H1 (cell line): ENCODE results near the gene ST6GALNAC5. TPM values are rescaled to one million over a fixed set of nuclear protein-coding genes. Genes with fewer than 3 reads are reported as not detected.

Experiments used
- CTCF ChIA-PET: fragments of 300-600 bp; sonication (Branson Sonifier 250); formaldehyde crosslinking; loops from one replicate; lab custom pipeline; 2021; ENCODE audit not compliant: partially characterized antibody; lab: Charles Lee
- POLR2A ChIA-PET: fragments of 300-600 bp; sonication (Branson Sonifier 250); formaldehyde crosslinking; loops from one replicate; lab custom pipeline; 2021; ENCODE audit warnings: inconsistent platforms; ENCODE audit not compliant: partially characterized antibody; lab: Charles Lee
- DNase-seq, 2 experiments: peaks; one replicate each; pipeline versions ENCODE4 v3.0.0 to v3.0.0-alpha.2; 2010 to 2022; ENCODE audit warnings: low spot score in 2 of 2, low read depth in 1 of 2, mixed read lengths in 1 of 2
- FAIRE-seq: peaks from 2 replicates; lab custom pipeline; 2011; peaks lifted over from hg19 to GRCh38; lab: Jason Lieb, UNC
- H2AFZ ChIP-seq: 2 replicates; pipeline ENCODE4 v1.8.1; 2012; ENCODE audit warnings: low read length, inconsistent platforms
- H2AK5ac ChIP-seq: 2 replicates; pipeline ENCODE4 v1.6.1; 2013; ENCODE audit warnings: low read depth, low read length
- H2BK120ac ChIP-seq: replicated peaks from 2 replicates; pipeline ENCODE3; 2013; ENCODE audit warnings: low read depth, low read length, inconsistent platforms
- H2BK12ac ChIP-seq: 2 replicates; pipeline ENCODE4 v1.6.1; 2013; ENCODE audit warnings: low read depth, low read length
- H2BK15ac ChIP-seq: 2 replicates; pipeline ENCODE4 v1.6.1; 2013; ENCODE audit warnings: low read length
- H2BK20ac ChIP-seq: 2 replicates; pipeline ENCODE4 v1.6.1; 2013; ENCODE audit warnings: low read length
- H2BK5ac ChIP-seq: 2 replicates; pipeline ENCODE4 v1.6.1; 2013; ENCODE audit warnings: low read depth, low read length
- H3K14ac ChIP-seq: 2 replicates; pipeline ENCODE4 v1.6.1; 2013; ENCODE audit warnings: inconsistent platforms; ENCODE audit not compliant: insufficient read length
- H3K18ac ChIP-seq: 2 replicates; pipeline ENCODE4 v1.6.1; 2013; ENCODE audit warnings: low read length; ENCODE audit errors: extremely low read depth
- H3K23ac ChIP-seq: 2 replicates; pipeline ENCODE4 v1.6.1; 2013; ENCODE audit warnings: inconsistent platforms; ENCODE audit not compliant: insufficient read length
- H3K23me2 ChIP-seq: 2 replicates; pipeline ENCODE4 v1.6.1; 2013; ENCODE audit warnings: low read depth, low read length
- H3K27ac ChIP-seq: 2 replicates; pipeline ENCODE4 v1.6.1; 2011; ENCODE audit warnings: low read depth, low read length, inconsistent platforms
- H3K27me3 ChIP-seq, 4 experiments: replicated peaks in 1 of 4; 1 replicate in 1 of 4; 2 replicates in 3 of 4; pipeline versions ENCODE4 v1.6.1 to v1.8.1; 2011 to 2013; ENCODE audit warnings: low read length in 3 of 4, mild to moderate bottlenecking in 3 of 4, inconsistent platforms in 2 of 4, mixed read lengths in 2 of 4, moderate library complexity in 1 of 4; ENCODE audit not compliant: control insufficient read depth in 3 of 4, insufficient read depth in 3 of 4; ENCODE audit errors: extremely low read depth in 1 of 4
- H3K36me3 ChIP-seq, 4 experiments: 2 replicates each; pipeline versions ENCODE4 v1.6.1 to v1.8.1; 2011 to 2013; ENCODE audit warnings: mild to moderate bottlenecking in 4 of 4, low read length in 3 of 4, moderate library complexity in 2 of 4, control low read depth in 1 of 4, inconsistent platforms in 1 of 4; ENCODE audit not compliant: insufficient read depth in 4 of 4, control insufficient read depth in 2 of 4
- H3K4ac ChIP-seq: replicated peaks from 2 replicates; pipeline ENCODE3; 2013; ENCODE audit warnings: low read length, low read depth, mixed read lengths, inconsistent platforms; ENCODE audit not compliant: insufficient read length
- H3K4me1 ChIP-seq, 4 experiments: replicated peaks in 1 of 4; 1 replicate in 1 of 4; 2 replicates in 3 of 4; pipeline versions ENCODE4 v1.6.1 to v1.8.1; 2011 to 2013; ENCODE audit warnings: low read length in 3 of 4, inconsistent platforms in 2 of 4, mixed read lengths in 1 of 4; ENCODE audit not compliant: insufficient read depth in 4 of 4, control insufficient read depth in 3 of 4
- H3K4me2 ChIP-seq, 2 experiments: 2 replicates each; pipeline versions ENCODE4 v1.6.1 to v1.8.1; 2011 to 2013; ENCODE audit warnings: low read depth in 2 of 2, low read length in 2 of 2, control low read depth in 1 of 2, inconsistent platforms in 1 of 2, mild to moderate bottlenecking in 1 of 2; ENCODE audit not compliant: insufficient read depth in 1 of 2
- H3K4me3 ChIP-seq, 4 experiments: fragments of 200-600, 300-600 bp in 1 of 4; sonication (generic), shearing (Covaris generic), sonication (Bioruptor Twin) in 1 of 4; 2 replicates each; pipeline versions ENCODE4 v1.5.1 to v1.8.1; 2011 to 2016; ENCODE audit warnings: low read length in 4 of 4, low read depth in 3 of 4, control low read depth in 2 of 4, inconsistent platforms in 2 of 4, mild to moderate bottlenecking in 2 of 4, mixed read lengths in 1 of 4, moderate library complexity in 1 of 4; ENCODE audit not compliant: insufficient read depth in 2 of 4; ENCODE audit errors: extremely low read depth in 1 of 4
- H3K56ac ChIP-seq: replicated peaks from 2 replicates; pipeline ENCODE3; 2013; ENCODE audit warnings: low read depth, mild to moderate bottlenecking, mixed read lengths, low read length, inconsistent platforms; ENCODE audit not compliant: insufficient read length
- H3K79me1 ChIP-seq: 2 replicates; pipeline ENCODE4 v1.6.1; 2013; ENCODE audit warnings: low read depth, low read length, control low read depth
- H3K79me2 ChIP-seq, 2 experiments: 2 replicates each; pipeline versions ENCODE4 v1.6.1 to v1.8.1; 2012 to 2013; ENCODE audit warnings: low read length in 2 of 2, mild to moderate bottlenecking in 2 of 2, inconsistent platforms in 1 of 2; ENCODE audit not compliant: insufficient read depth in 2 of 2, control insufficient read depth in 1 of 2
- H3K9ac ChIP-seq, 4 experiments: replicated peaks in 1 of 4; 1 replicate in 1 of 4; 2 replicates in 3 of 4; pipeline versions ENCODE4 v1.6.1 to v1.8.1; 2011 to 2013; ENCODE audit warnings: low read depth in 3 of 4, low read length in 3 of 4, control low read depth in 2 of 4, mild to moderate bottlenecking in 2 of 4, moderate library complexity in 2 of 4, inconsistent platforms in 1 of 4; ENCODE audit errors: extremely low read depth in 1 of 4
- H3K9me3 ChIP-seq, 2 experiments: 2 replicates each; pipeline versions ENCODE4 v1.6.1 to v1.8.1; 2012 to 2013; ENCODE audit warnings: mild to moderate bottlenecking in 2 of 2, moderate library complexity in 2 of 2, control low read depth in 1 of 2, inconsistent platforms in 1 of 2, low read depth in 1 of 2, low read length in 1 of 2, mixed read lengths in 1 of 2; ENCODE audit not compliant: insufficient read depth in 2 of 2
- H4K20me1 ChIP-seq, 2 experiments: replicated peaks in 1 of 2; 2 replicates each; pipeline versions ENCODE3 to v1.8.1; 2011 to 2013; ENCODE audit warnings: inconsistent platforms in 2 of 2, low read length in 2 of 2, mild to moderate bottlenecking in 1 of 2; ENCODE audit not compliant: insufficient read depth in 2 of 2, control insufficient read depth in 1 of 2
- H4K5ac ChIP-seq: 2 replicates; pipeline ENCODE4 v1.6.1; 2013; ENCODE audit warnings: low read length, low read depth, mixed read lengths, inconsistent platforms; ENCODE audit not compliant: insufficient read length
- H4K8ac ChIP-seq: 2 replicates; pipeline ENCODE4 v1.8.0; 2013; ENCODE audit warnings: mild to moderate bottlenecking, moderate library complexity, low read length, inconsistent platforms; ENCODE audit not compliant: insufficient read depth; ENCODE audit errors: extremely low read depth
- H4K91ac ChIP-seq: replicated peaks from 2 replicates; pipeline ENCODE3; 2013; ENCODE audit warnings: low read length, mixed read lengths, inconsistent platforms; ENCODE audit not compliant: insufficient read length
- CREB1 ChIP-seq: IDR thresholded peaks from 2 replicates; pipeline ENCODE4 v1.6.1; 2012; ENCODE audit warnings: inconsistent platforms
- TBP ChIP-seq: IDR thresholded peaks from 2 replicates; pipeline ENCODE4 v1.6.1; 2011; ENCODE audit warnings: low read depth, low read length, improper control_type of control experiment
- TEAD4 ChIP-seq: IDR thresholded peaks from 2 replicates; pipeline ENCODE4 v1.6.1; 2012; ENCODE audit warnings: low read depth, low read length, inconsistent platforms, mixed read lengths
- YY1 ChIP-seq: IDR thresholded peaks from 2 replicates; pipeline ENCODE4 v1.6.1; 2011; ENCODE audit warnings: low read depth, mild to moderate bottlenecking, low read length
- ZNF274 ChIP-seq: IDR thresholded peaks from 2 replicates; pipeline ENCODE4 v1.7.0; 2012; ENCODE audit warnings: low read length, borderline replicate concordance; ENCODE audit errors: extremely low read depth
- WGBS, 2 experiments: shearing (Covaris generic) in 1 of 2; methylation state at CpG; one replicate each; pipeline versions ENCODE4 v1.1.6 to v1.1.7; 2013 to 2015; ENCODE audit warnings: low lambda C conversion rate in 2 of 2, mixed read lengths in 2 of 2, inconsistent platforms in 1 of 2, low coverage in 1 of 2, missing lambda C conversion rate in 1 of 2; ENCODE audit not compliant: insufficient replicate concordance in 2 of 2, insufficient coverage in 1 of 2, insufficient read length in 1 of 2; ENCODE audit errors: extremely low coverage in 1 of 2, missing lambda C conversion rate in 1 of 2; 5-methylcytosine and 5-hydroxymethylcytosine counted together
- polyA plus RNA-seq, 7 experiments: library from polyadenylated mRNA; depleted of rRNA in 3 of 7; stranded (reverse) in 5 of 7; unstranded in 2 of 7; fragments of >200 nt in 5 of 7; fragments of 200-250 nt in 2 of 7; gene quantifications; 1 replicate in 5 of 7; 2 replicates in 1 of 7; 4 replicates in 1 of 7; pipeline versions ENCODE4 v1.2.1 to v1.2.3, GENCODE V29; 2011 to 2013; ENCODE audit warnings: missing spikeins in 2 of 7, mixed read lengths in 2 of 7
- total RNA-seq: library from RNA; stranded (reverse); fragmentation: NEBNext Ultra II Directional; extraction: Animal tissue kit (Norgen Biotek cat#: 25700); gene quantifications from 2 replicates; pipeline ENCODE4 v1.2.1, GENCODE V29; 2021

The ST6GALNAC5 gene
- total and polyA plus RNA-seq, 2 of the 8 experiments (the other 6 are each of a cell fraction or from before 2014, with no cell fraction given) = 6.2 to 7.3 TPM

DNA sequence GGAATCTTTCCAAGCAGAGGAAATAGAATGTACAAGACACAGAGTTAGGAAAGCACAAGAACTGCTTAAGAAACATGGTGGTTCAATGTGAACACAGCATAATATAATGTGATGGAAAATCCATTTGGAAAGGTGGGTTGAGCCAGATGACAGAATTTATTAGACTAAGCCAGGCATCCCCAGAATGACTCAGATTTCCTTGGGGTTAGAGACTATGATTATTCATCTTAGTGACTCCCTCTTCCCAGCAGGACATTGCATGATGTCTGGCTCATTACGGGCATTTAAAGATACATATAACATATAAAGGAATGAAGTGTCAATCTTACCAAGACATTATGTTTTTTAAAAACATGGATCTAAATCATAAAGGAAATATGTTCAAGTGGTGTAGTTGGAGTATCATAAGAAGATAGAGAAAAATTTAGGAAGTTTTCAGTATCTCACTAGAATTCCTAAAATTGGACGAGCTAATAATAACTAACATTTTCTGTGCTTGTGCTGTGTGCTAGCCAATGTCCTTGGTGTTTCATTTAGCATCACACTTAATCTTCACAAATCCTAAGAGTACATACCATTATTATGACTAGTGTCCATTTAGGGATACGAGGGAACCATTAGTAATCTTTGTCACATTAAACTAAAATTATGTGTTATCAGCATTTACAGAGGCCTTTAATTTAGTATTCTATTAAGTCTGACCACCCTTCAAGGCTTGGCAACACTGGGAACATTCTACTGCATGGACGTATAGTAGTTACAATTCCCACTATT lies 41.0 kb upstream of the ST6GALNAC5 start:
- H3K27ac ChIP-seq = no peak overlapping the region
- no peak for TF ChIP-seq ZNF274
- no peak for TF ChIP-seq YY1
- TF ChIP-seq TBP = no peak
- TF ChIP-seq CREB1 = no peak
- TF ChIP-seq TEAD4 = no peak

More for the DNA sequence above, 41.0 kb upstream of the ST6GALNAC5 start:
- no peak for DNase-seq
- no peak for FAIRE-seq
- Histone ChIP-seq H3K4me3 (no peak overlapping the region), H3K4me1 (no peaks in the 10 kb centered on the region), H2AK5ac (no peak overlapping the region), H3K14ac (no peak overlapping the region), H4K5ac (no peak overlapping the region), H3K27me3 (no peaks in the 10 kb centered on the region), H3K18ac (no peak overlapping the region), H3K56ac (no peak overlapping the region), H2BK20ac (no peak overlapping the region), H3K9ac (no peak overlapping the region), H3K23me2 (no peaks in the 10 kb centered on the region), H4K20me1 (no peaks in the 10 kb centered on the region), H2BK120ac (no peak overlapping the region), H3K4me2 (no peak overlapping the region), H3K4ac (no peak overlapping the region), H3K9me3 (no peaks in the 10 kb centered on the region), H4K91ac (no peak overlapping the region), H2BK15ac (no peak overlapping the region), H4K8ac (no peak overlapping the region), H2AFZ (no peak overlapping the region), H2BK12ac (no peak overlapping the region), H3K79me1 (no peaks in the 10 kb centered on the region), H2BK5ac (no peak overlapping the region), H3K23ac (no peak overlapping the region), H3K79me2 (no peaks in the 10 kb centered on the region), H3K36me3 (no peaks in the 10 kb centered on the region)
- CTCF ChIA-PET = interaction anchor here (1.0 to 1.5 kb wide), 2 partner anchors 11 to 44 kb away, joined by 3 read pairs; no protein-coding TSS in a partner anchor
- WGBS, 2 experiments = 86% methylated on average over 4 of the region's 4 CpGs; no CpG with 5 or more reads in 1 of the 2 experiments
- POLR2A ChIA-PET = no interaction called here
